Astrocyte (in vitro differentiated cells and primary cell): ENCODE results near the gene MBTD1.

ENCODE experiments used
- CTCF ChIP-seq: IDR thresholded peaks from 2 replicates; pipeline ENCODE4 v1.5.1; 2011; ENCODE audit warnings: low read depth, mild to moderate bottlenecking, inconsistent platforms, low read length, moderate library complexity; ENCODE audit not compliant: insufficient read depth
- EZH2 ChIP-seq: IDR thresholded peaks from 2 replicates; pipeline ENCODE4 v1.6.1; 2012; ENCODE audit warnings: mild to moderate bottlenecking, low read length, inconsistent platforms; ENCODE audit not compliant: insufficient read depth

GRCh38 chr17:51257150-51258081, 2.4 kb downstream of the MBTD1 start:
- no peak for TF ChIP-seq CTCF
- TF ChIP-seq EZH2: no peak
